ENCODE data around the gene FRMD1.

The FRMD1 gene

GRCh38 chr6:168009331-168009730 is 69.7 kb downstream of the FRMD1 start:
- H3K4me1 Mint-ChIP-seq, result no peaks in the 10 kb centered on the region
- H3K4me3 Mint-ChIP-seq, result no peak overlapping the region
- no peak overlapping the region for H3K27ac Mint-ChIP-seq
- peaks cover 2 to 5% of the 10 kb centered on the region in 2 donors for H3K36me3 Mint-ChIP-seq
- no peaks in the 10 kb centered on the region for H3K27me3 Mint-ChIP-seq
- peaks cover 33 to 35% of the 10 kb centered on the region in 2 donors for H3K9me3 Mint-ChIP-seq
- DNase-seq (no peak), ATAC-seq (replicated peaks) (no peak)

GRCh38 chr6:168007592-168008338 is 71.2 kb downstream of the FRMD1 start:
- Mint-ChIP-seq H3K9me3 (peaks cover 31 to 34% of the 10 kb centered on the region in 2 donors), H3K27ac (no peak overlapping the region), H3K4me1 (no peaks in the 10 kb centered on the region), H3K4me3 (no peak overlapping the region), H3K36me3 (peaks cover 2 to 5% of the 10 kb centered on the region in 2 donors), H3K27me3 (no peaks in the 10 kb centered on the region)
- DNase-seq, result no peak
- no peak for ATAC-seq (replicated peaks)

GRCh38 chr6:168005796-168006195 is 73.2 kb downstream of the FRMD1 start:
- DNase-seq (no peak), ATAC-seq (replicated peaks) (no peak)
- H3K9me3 Mint-ChIP-seq, result peaks cover 15 to 20% of the 10 kb centered on the region in 2 donors
- H3K27me3 Mint-ChIP-seq, result no peaks in the 10 kb centered on the region
- no peak overlapping the region for H3K27ac Mint-ChIP-seq
- H3K36me3 Mint-ChIP-seq, result peaks cover 0 to 1% of the 10 kb centered on the region in 2 donors
- no peaks in the 10 kb centered on the region for H3K4me1 Mint-ChIP-seq
- no peak overlapping the region for H3K4me3 Mint-ChIP-seq

GRCh38 chr6:168004945-168005344 is 74.1 kb downstream of the FRMD1 start:
- no peaks in the 10 kb centered on the region for H3K36me3 Mint-ChIP-seq
- H3K4me1 Mint-ChIP-seq, result no peaks in the 10 kb centered on the region
- ATAC-seq (replicated peaks), result no peak
- no peak for DNase-seq
- H3K9me3 Mint-ChIP-seq, result peaks cover 8 to 15% of the 10 kb centered on the region in 2 donors
- no peak overlapping the region for H3K4me3 Mint-ChIP-seq
- H3K27ac Mint-ChIP-seq, result no peak overlapping the region
- H3K27me3 Mint-ChIP-seq, result no peaks in the 10 kb centered on the region

GRCh38 chr6:168004023-168004422 is 75.0 kb downstream of the FRMD1 start:
- no peak for ATAC-seq (replicated peaks)
- H3K27ac Mint-ChIP-seq, result no peak overlapping the region
- peaks cover 3 to 11% of the 10 kb centered on the region in 2 donors for H3K9me3 Mint-ChIP-seq
- no peak for DNase-seq
- H3K4me3 Mint-ChIP-seq, result no peak overlapping the region
- no peaks in the 10 kb centered on the region for H3K4me1 Mint-ChIP-seq
- H3K36me3 Mint-ChIP-seq, result no peaks in the 10 kb centered on the region
- H3K27me3 Mint-ChIP-seq, result no peaks in the 10 kb centered on the region
